Measurements from ENCODE around the gene UQCRC1.

- TF ChIP-seq, protein P1, sequence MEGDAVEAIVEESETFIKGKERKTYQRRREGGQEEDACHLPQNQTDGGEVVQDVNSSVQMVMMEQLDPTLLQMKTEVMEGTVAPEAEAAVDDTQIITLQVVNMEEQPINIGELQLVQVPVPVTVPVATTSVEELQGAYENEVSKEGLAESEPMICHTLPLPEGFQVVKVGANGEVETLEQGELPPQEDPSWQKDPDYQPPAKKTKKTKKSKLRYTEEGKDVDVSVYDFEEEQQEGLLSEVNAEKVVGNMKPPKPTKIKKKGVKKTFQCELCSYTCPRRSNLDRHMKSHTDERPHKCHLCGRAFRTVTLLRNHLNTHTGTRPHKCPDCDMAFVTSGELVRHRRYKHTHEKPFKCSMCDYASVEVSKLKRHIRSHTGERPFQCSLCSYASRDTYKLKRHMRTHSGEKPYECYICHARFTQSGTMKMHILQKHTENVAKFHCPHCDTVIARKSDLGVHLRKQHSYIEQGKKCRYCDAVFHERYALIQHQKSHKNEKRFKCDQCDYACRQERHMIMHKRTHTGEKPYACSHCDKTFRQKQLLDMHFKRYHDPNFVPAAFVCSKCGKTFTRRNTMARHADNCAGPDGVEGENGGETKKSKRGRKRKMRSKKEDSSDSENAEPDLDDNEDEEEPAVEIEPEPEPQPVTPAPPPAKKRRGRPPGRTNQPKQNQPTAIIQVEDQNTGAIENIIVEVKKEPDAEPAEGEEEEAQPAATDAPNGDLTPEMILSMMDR (IDR thresholded peaks at IDR 0.05) = no peak
- TF ChIP-seq POLR2A (IDR thresholded peaks at IDR 0.05) (no peak), EP300 (IDR thresholded peaks at IDR 0.05) (no peak)
These were observed 18.0 kb downstream of the UQCRC1 start for GRCh38 chr3:48591436-48591835.

Measured in tibial nerve (tissue), 4 donors.